HG03064 (cell line): Measurements from ENCODE around the gene ZNF358.

Source experiments
- ATAC-seq: cut with Tn5 transposase; IDR thresholded peaks from one replicate; pipeline ENCODE4 v1.9.1; 2021; ENCODE audit warnings: low read depth; ENCODE audit not compliant: unreplicated experiment

ZNF358 gene

GRCh38 chr19:7488736-7489353 is 27.1 kb upstream of the ZNF358 start, which contains the start of gene PEX11G:
TSS of gene PEX11G (minus strand) at chr19:7489035. CDS start at chr19:7489010, 25 bp downstream.
- ATAC-seq = no peak

- no peak for ATAC-seq
Observed at GRCh38 chr19:7489609-7490044, 26.3 kb upstream of the ZNF358 start.

GRCh38 chr19:7492142-7492541 is 23.8 kb upstream of the ZNF358 start:
- no peak for ATAC-seq

GRCh38 chr19:7492558-7492957 is 23.3 kb upstream of the ZNF358 start:
- no peak for ATAC-seq

- ATAC-seq = no peak
Observed at GRCh38 chr19:7494416-7495098, 21.3 kb upstream of the ZNF358 start.

- no peak for ATAC-seq
Observed at GRCh38 chr19:7497292-7497691, 18.6 kb upstream of the ZNF358 start.

GRCh38 chr19:7500811-7501450 is 15.0 kb upstream of the ZNF358 start:
- no peak for ATAC-seq

GRCh38 chr19:7502552-7502951 is 13.4 kb upstream of the ZNF358 start:
- ATAC-seq = no peak

GRCh38 chr19:7504684-7505083 is 11.2 kb upstream of the ZNF358 start:
- no peak for ATAC-seq

- no peak for ATAC-seq
Observed at GRCh38 chr19:7505288-7505681, 10.6 kb upstream of the ZNF358 start.

GRCh38 chr19:7505682-7506384 is 10.1 kb upstream of the ZNF358 start:
- no peak for ATAC-seq

GRCh38 chr19:7506385-7507328 is 9.2 kb upstream of the ZNF358 start:
- no peak for ATAC-seq

- no peak for ATAC-seq
Observed at GRCh38 chr19:7507884-7508283, 8.0 kb upstream of the ZNF358 start.

GRCh38 chr19:7509625-7510024 is 6.3 kb upstream of the ZNF358 start:
- no peak for ATAC-seq

- ATAC-seq = no peak
Observed at GRCh38 chr19:7512400-7512851, 3.5 kb upstream of the ZNF358 start.

GRCh38 chr19:7513809-7514642 is 1.9 kb upstream of the ZNF358 start:
- ATAC-seq = no peak

GRCh38 chr19:7515110-7515644 is 726 bp upstream of the ZNF358 start:
- ATAC-seq = no peak

GRCh38 chr19:7516333-7516732 is 430 bp downstream of the ZNF358 start:
- no peak for ATAC-seq

- ATAC-seq = no peak
Observed at GRCh38 chr19:7516878-7517277, 975 bp downstream of the ZNF358 start.
